ENCODE results near the gene DNAAF6.

Gene DNAAF6

DNA sequence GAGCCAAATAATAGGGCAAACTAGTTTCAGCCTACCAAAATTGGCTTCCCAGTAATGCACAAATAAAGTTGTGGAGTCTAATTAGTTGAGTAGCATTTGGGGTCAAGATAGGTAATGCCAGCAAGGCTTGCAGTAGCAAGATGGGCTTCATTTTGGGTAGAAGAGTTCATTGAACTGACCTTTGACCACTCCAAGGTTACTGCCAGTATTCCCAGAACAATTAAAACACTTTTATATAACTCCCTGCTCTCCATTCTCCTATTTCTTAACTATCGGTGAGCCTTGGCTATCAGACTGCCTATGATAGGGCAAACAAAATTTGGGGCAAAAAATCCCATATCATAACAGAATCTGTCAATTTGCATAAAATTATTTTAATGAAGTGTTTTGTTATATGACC lies 7.1 kb downstream of the DNAAF6 start:
- no peak overlapping the region for H3K4me3 ChIP-seq (ENCODE audit: low read depth, low read length)
- DNase-seq (ENCODE audit: low read depth, low spot score) = no peak
- TF ChIP-seq CTCF (IDR thresholded peaks at IDR 0.05; ENCODE audit: low read depth, low read length) = no peak
- in situ Hi-C loops (cut with HindIII; ENCODE audit: low sequenced_read_pairs) = no loop called here

- TF ChIP-seq CTCF (IDR thresholded peaks at IDR 0.05; ENCODE audit: low read depth, low read length) = no peak
- no peak for DNase-seq (ENCODE audit: low read depth, low spot score)
- in situ Hi-C loops (cut with HindIII; ENCODE audit: low sequenced_read_pairs) = no loop called here
- H3K4me3 ChIP-seq (ENCODE audit: low read depth, low read length) = no peak overlapping the region
Measured at GRCh38 chrX:107226757-107227156, 20.3 kb downstream of the DNAAF6 start.

- DNase-seq (ENCODE audit: low read depth, low spot score) = no peak
- in situ Hi-C loops (cut with HindIII; ENCODE audit: low sequenced_read_pairs) = no loop called here
- H3K4me3 ChIP-seq (ENCODE audit: low read depth, low read length) = no peak overlapping the region
- TF ChIP-seq CTCF (IDR thresholded peaks at IDR 0.05; ENCODE audit: low read depth, low read length) = no peak
Measured at GRCh38 chrX:107227780-107228485, 21.5 kb downstream of the DNAAF6 start.

GRCh38 chrX:107228486-107228819 lies 22.0 kb downstream of the DNAAF6 start:
- in situ Hi-C loops (cut with HindIII; ENCODE audit: low sequenced_read_pairs) = no loop called here
- DNase-seq (ENCODE audit: low read depth, low spot score) = no peak
- no peak for TF ChIP-seq CTCF (IDR thresholded peaks at IDR 0.05; ENCODE audit: low read depth, low read length)
- H3K4me3 ChIP-seq (ENCODE audit: low read depth, low read length) = no peak overlapping the region

- H3K4me3 ChIP-seq (ENCODE audit: low read depth, low read length) = no peak overlapping the region
- no peak for DNase-seq (ENCODE audit: low read depth, low spot score)
- TF ChIP-seq CTCF (IDR thresholded peaks at IDR 0.05; ENCODE audit: low read depth, low read length) = no peak
- in situ Hi-C loops (cut with HindIII; ENCODE audit: low sequenced_read_pairs) = no loop called here
Measured at GRCh38 chrX:107272431-107272921, 66.1 kb downstream of the DNAAF6 start.

GRCh38 chrX:107273795-107274194 lies 67.4 kb downstream of the DNAAF6 start:
- H3K4me3 ChIP-seq (ENCODE audit: low read depth, low read length) = no peak overlapping the region
- in situ Hi-C loops (cut with HindIII; ENCODE audit: low sequenced_read_pairs) = no loop called here
- no peak for TF ChIP-seq CTCF (IDR thresholded peaks at IDR 0.05; ENCODE audit: low read depth, low read length)
- DNase-seq (ENCODE audit: low read depth, low spot score) = no peak

Data from astrocyte of the spinal cord (primary cell).